Prostate gland (tissue), 2 donors: Measurements from ENCODE around the gene SSRP1. TPM values are rescaled to one million over a fixed set of nuclear protein-coding genes. Genes with fewer than 3 reads are reported as not detected.

Experiments used
- DNase-seq: peaks from one replicate; pipeline ENCODE4 v3.0.0-alpha.2; 2019; ENCODE audit warnings: low spot score
- H3K27ac ChIP-seq, 2 donors: fragments of 200-600 bp; sonication (generic); 2 replicates each; pipeline ENCODE4 v1.5.1; 2017 to 2019
- H3K27me3 ChIP-seq: fragments of 200-600 bp; sonication (generic); replicated peaks from 2 replicates; pipeline ENCODE4 v1.5.1; 2019; ENCODE audit not compliant: insufficient read depth
- H3K36me3 ChIP-seq, 2 donors: fragments of 200-600 bp; sonication (generic); 1 replicate in 1 of 2; 2 replicates in 1 of 2; pipeline versions ENCODE4 v1.5.1 to v1.8.1; 2017 to 2019
- H3K4me1 ChIP-seq: fragments of 200-600 bp; sonication (generic); replicated peaks from 2 replicates; pipeline ENCODE4 v1.5.1; 2019
- H3K4me3 ChIP-seq, 2 donors: fragments of 200-600 bp; sonication (generic); 2 replicates each; pipeline ENCODE4 v1.5.1; 2017 to 2019
- H3K9me3 ChIP-seq: fragments of 200-600 bp; sonication (generic); 2 replicates; pipeline ENCODE4 v1.5.1; 2017
- CTCF ChIP-seq, 4 experiments: fragments of 200-600 bp in 2 of 4; fragments of 450-650 bp in 2 of 4; sonication (generic) in 2 of 4; IDR thresholded peaks; 1 replicate in 3 of 4; 2 replicates in 1 of 4; pipeline ENCODE4 v1.5.1; 2016 to 2019; ENCODE audit warnings: antibody characterized with exemption in 4 of 4, mild to moderate bottlenecking in 2 of 4, moderate library complexity in 2 of 4
- POLR2A ChIP-seq: fragments of 450-650 bp; IDR thresholded peaks from one replicate; pipeline ENCODE4 v1.6.1; 2016; ENCODE audit warnings: antibody characterized with exemption, mild to moderate bottlenecking
- POLR2AphosphoS5 ChIP-seq: sonication (generic); formaldehyde crosslinking; IDR thresholded peaks from one replicate; pipeline ENCODE4 v1.6.1; 2017; ENCODE audit warnings: antibody characterized with exemption
- WGBS: methylation state at CpG from one replicate; pipeline ENCODE4 v1.1.5; 2018; 5-methylcytosine and 5-hydroxymethylcytosine counted together
- intact Hi-C: fragments of 100-400 bp; cut with DNase I; formaldehyde crosslinking; loops from one replicate; pipeline ENCODE4 v1.14.2; 2022
- total RNA-seq, 2 donors: library from RNA; depleted of rRNA; stranded (reverse); fragments of >200 nt; gene quantifications; one replicate each; pipeline ENCODE4 v1.1.0, GENCODE V29; 2016

The SSRP1 gene
- total RNA-seq, 2 donors from 2014 or later: 82.6 to 85.4 TPM

DNA sequence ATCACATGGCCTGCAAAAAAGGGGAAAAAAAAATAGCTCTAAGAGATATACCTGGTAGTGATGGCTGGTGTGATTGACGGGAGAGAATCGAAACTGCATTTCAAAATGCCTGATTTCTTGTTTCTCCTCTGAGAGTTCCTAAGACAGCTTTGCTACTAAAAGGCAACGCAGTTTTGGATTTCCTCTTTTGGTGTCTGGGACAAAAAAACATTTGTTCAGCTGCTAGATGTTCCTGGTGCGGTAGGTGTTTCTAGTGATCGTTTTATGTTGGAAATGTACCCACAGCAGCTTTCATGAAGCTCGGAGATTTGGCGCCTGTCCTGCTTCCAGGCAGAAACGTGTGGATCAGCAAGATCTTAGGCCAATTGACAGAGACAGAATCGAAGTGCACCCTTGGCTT lies 20.6 kb upstream of the SSRP1 start:
- no peaks in the 10 kb centered on the region for H3K27me3 ChIP-seq
- TF ChIP-seq POLR2A: no peak
- TF ChIP-seq POLR2AphosphoS5: no peak
- TF ChIP-seq CTCF (IDR thresholded peaks at IDR 0.05): no peak
- no peaks in the 10 kb centered on the region for H3K36me3 ChIP-seq
- H3K4me3 ChIP-seq: no peak overlapping the region
- no peak overlapping the region for H3K27ac ChIP-seq
- 50% methylated on average over 9 of the region's 9 CpGs for WGBS
- intact Hi-C loops: no loop called here
- H3K4me1 ChIP-seq: no peaks in the 10 kb centered on the region
- DNase-seq: no peak
- H3K9me3 ChIP-seq: no peaks in the 10 kb centered on the region

- Histone ChIP-seq H3K9me3 (no peaks in the 10 kb centered on the region), H3K27me3 (no peaks in the 10 kb centered on the region), H3K4me1 (no peaks in the 10 kb centered on the region), H3K4me3 (no peak overlapping the region), H3K36me3 (no peaks in the 10 kb centered on the region), H3K27ac (no peak overlapping the region)
- WGBS: 84% methylated on average over 6 of the region's 6 CpGs
- no peak for DNase-seq
- no peak for TF ChIP-seq POLR2A
- no peak for TF ChIP-seq POLR2AphosphoS5
- TF ChIP-seq CTCF (IDR thresholded peaks at IDR 0.05): no peak
- intact Hi-C loops: no loop called here
These were observed 19.0 kb upstream of the SSRP1 start for GRCh38 chr11:57354699-57355098.

DNA sequence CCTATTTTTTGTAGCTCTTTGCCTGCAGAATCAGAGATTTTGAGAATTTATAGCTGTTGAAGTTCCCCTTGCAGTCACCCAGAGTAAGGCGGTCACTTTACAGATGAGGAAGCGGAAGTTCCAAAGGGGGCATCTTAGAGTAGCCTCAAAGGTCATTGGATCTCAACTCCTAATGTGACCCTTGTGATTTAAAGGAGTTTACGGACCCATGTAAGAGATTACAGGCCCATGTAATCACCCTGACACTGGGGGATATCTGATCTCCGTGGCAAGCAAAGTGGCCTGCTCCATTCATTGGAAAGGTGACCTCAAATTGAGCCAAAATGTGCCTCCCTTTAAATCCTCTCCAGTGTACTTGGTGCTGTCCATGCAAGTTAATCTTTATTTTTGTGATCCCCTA lies 18.2 kb upstream of the SSRP1 start:
- WGBS: 78% methylated on average over 4 of the region's 4 CpGs
- TF ChIP-seq POLR2AphosphoS5 (no peak), CTCF (IDR thresholded peaks at IDR 0.05) (no peak), POLR2A (no peak)
- Histone ChIP-seq H3K4me3 (no peak overlapping the region), H3K36me3 (no peaks in the 10 kb centered on the region), H3K9me3 (no peaks in the 10 kb centered on the region), H3K27ac (no peak overlapping the region), H3K4me1 (no peaks in the 10 kb centered on the region), H3K27me3 (no peaks in the 10 kb centered on the region)
- intact Hi-C loops: no loop called here
- DNase-seq: no peak

GRCh38 chr11:57353446-57353845 lies 17.8 kb upstream of the SSRP1 start:
- intact Hi-C loops: no loop called here
- TF ChIP-seq POLR2A (no peak), CTCF (IDR thresholded peaks at IDR 0.05) (no peak), POLR2AphosphoS5 (no peak)
- H3K27ac ChIP-seq: no peak overlapping the region
- no peak overlapping the region for H3K4me3 ChIP-seq
- 64% methylated on average over 4 of the region's 4 CpGs for WGBS
- no peaks in the 10 kb centered on the region for H3K4me1 ChIP-seq
- H3K27me3 ChIP-seq: no peaks in the 10 kb centered on the region
- H3K36me3 ChIP-seq: no peaks in the 10 kb centered on the region
- no peak for DNase-seq
- H3K9me3 ChIP-seq: no peaks in the 10 kb centered on the region

GRCh38 chr11:57353036-57353435 lies 17.3 kb upstream of the SSRP1 start:
- Histone ChIP-seq H3K4me3 (no peak overlapping the region), H3K27me3 (no peaks in the 10 kb centered on the region), H3K27ac (no peak overlapping the region), H3K4me1 (no peaks in the 10 kb centered on the region), H3K36me3 (no peaks in the 10 kb centered on the region), H3K9me3 (no peaks in the 10 kb centered on the region)
- 76% methylated on average over 5 of the region's 5 CpGs for WGBS
- TF ChIP-seq POLR2AphosphoS5: no peak
- TF ChIP-seq CTCF (IDR thresholded peaks at IDR 0.05): no peak
- TF ChIP-seq POLR2A: no peak
- no peak for DNase-seq
- intact Hi-C loops: no loop called here
